Thyroid gland (tissue), 4 donors: Measurements from ENCODE around the gene SLC35F3. TPM values are rescaled to one million over a fixed set of nuclear protein-coding genes. Genes with fewer than 3 reads are reported as not detected.

ENCODE experiments used
- DNase-seq, 2 donors: peaks; one replicate each; pipeline ENCODE4 v3.0.0-alpha.2; 2019
- H3K27ac ChIP-seq, 3 donors: fragments of 200-600 bp; sonication (generic); 1 replicate in 2 of 3; 2 replicates in 1 of 3; pipeline ENCODE4 v1.5.1; 2016 to 2019; ENCODE audit warnings: mild to moderate bottlenecking in 1 of 3, moderate library complexity in 1 of 3
- H3K27me3 ChIP-seq: fragments of 200-600 bp; sonication (generic); one replicate; pipeline ENCODE4 v1.5.1; 2019
- H3K36me3 ChIP-seq, 2 donors: fragments of 200-600 bp; sonication (generic); one replicate each; pipeline ENCODE4 v1.5.1; 2016 to 2019
- H3K4me1 ChIP-seq, 2 donors: fragments of 200-600 bp; sonication (generic); one replicate each; pipeline ENCODE4 v1.5.1; 2017 to 2019
- H3K4me3 ChIP-seq, 3 donors: fragments of 200-600 bp; sonication (generic); replicated peaks in 1 of 3; 1 replicate in 2 of 3; 2 replicates in 1 of 3; pipeline ENCODE4 v1.5.1; 2016; ENCODE audit warnings: mild to moderate bottlenecking in 1 of 3
- H3K9me3 ChIP-seq: fragments of 200-600 bp; sonication (generic); one replicate; pipeline ENCODE4 v1.5.1; 2017
- CTCF ChIP-seq, 6 experiments: fragments of 200-600 bp in 3 of 6; fragments of 450-650 bp in 3 of 6; sonication (generic) in 3 of 6; IDR thresholded peaks; one replicate each; pipeline ENCODE4 v1.5.1; 2016 to 2019; ENCODE audit warnings: antibody characterized with exemption in 6 of 6, mild to moderate bottlenecking in 2 of 6, inconsistent platforms in 1 of 6, moderate library complexity in 1 of 6
- POLR2A ChIP-seq, 2 donors: fragments of 450-650 bp; IDR thresholded peaks; one replicate each; pipeline ENCODE4 v1.6.1; 2017; ENCODE audit warnings: antibody characterized with exemption in 2 of 2, mild to moderate bottlenecking in 2 of 2, moderate library complexity in 1 of 2
- WGBS, 2 donors: methylation state at CpG; one replicate each; pipeline ENCODE4 v1.1.5; 2017; 5-methylcytosine and 5-hydroxymethylcytosine counted together
- intact Hi-C: fragments of 100-400 bp; cut with DNase I; formaldehyde crosslinking; loops from one replicate; pipeline ENCODE4 v1.15.1; 2023
- total RNA-seq, 4 donors: library from RNA; depleted of rRNA; stranded (reverse); fragments of >200 nt; gene quantifications; one replicate each; pipeline ENCODE4 v1.2.3, GENCODE V29; 2016

The SLC35F3 gene
- total RNA-seq, 4 donors from 2014 or later, result 0.89 to 1.9 (median 1.5) TPM; not detected in 1

DNA sequence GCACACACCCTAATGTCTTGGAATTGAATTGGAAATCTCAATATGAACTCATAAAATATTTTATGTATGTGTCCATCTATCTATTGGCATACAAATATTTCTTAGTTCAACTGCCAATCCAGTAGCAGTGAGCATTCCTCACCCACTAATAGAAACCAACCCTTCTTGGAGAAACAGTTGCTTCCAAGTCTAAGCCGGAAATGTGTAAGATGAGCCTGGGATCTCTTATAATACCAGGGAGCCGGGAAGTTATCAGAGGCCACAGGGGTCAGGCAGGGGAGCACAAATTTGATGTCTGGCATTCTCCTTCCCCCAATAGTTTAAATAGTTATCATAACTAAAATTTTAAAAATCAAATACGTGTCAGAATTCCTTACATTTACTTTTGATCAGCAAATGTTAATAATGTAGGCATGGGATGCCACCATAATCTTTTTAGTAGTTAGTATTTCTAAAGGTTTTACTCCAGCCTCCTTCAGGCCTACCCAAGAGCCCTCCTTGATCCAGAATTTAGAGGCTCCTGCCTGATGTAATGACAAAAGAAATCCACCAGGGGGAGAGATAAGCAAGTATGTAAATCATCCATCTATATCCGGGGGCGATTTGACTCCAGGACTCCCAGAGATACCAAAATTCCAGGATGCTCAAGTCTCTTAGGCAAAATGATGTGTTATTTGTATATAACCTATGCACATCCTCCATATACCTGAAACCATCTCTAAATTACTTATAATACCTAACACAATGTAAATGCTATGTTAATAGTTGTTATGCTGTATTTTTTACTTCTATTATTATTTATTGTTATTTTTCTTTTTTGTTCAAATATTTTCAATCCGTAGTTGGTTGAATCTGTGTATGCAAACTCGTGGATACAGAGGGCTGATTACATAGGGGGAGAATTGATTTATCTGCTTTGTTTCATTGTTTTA, 250.1 kb downstream of the SLC35F3 start:
- Histone ChIP-seq H3K4me1 (no peaks in the 10 kb centered on the region), H3K36me3 (no peaks in the 10 kb centered on the region), H3K4me3 (no peak overlapping the region), H3K27me3 (no peaks in the 10 kb centered on the region), H3K9me3 (no peaks in the 10 kb centered on the region), H3K27ac (no peak overlapping the region)
- DNase-seq, result peak; percentile 4 to 9
- 46 to 52% methylated on average over 7 of the region's 7 CpGs for WGBS, 2 donors
- TF ChIP-seq CTCF (IDR thresholded peaks at IDR 0.05) (peak; percentile 52 to 80 (median 65)), POLR2A (IDR thresholded peaks at IDR 0.05) (no peak)
- intact Hi-C loops, result loop anchor here (10.0 kb wide), 1 partner anchor 160 kb away; no protein-coding TSS in a partner anchor

DNA sequence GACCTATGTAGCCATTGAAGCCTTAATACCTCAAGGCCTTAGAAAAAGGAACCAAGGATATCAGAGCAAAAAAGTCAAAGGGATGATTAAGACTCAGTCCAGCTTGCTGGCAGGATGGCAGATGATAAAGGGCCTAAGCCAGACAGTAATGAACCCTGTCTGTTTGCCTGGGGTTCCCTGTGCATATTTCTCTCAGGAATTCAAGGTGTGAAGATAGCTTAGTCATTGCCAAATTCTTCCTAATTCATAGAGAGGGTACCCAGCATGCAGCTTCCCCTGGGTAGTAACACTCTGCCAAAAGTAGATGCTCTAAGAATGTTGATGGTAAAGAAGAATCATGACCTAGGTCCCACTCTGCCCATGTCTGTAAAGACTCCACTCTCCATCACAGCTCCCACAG, 258.2 kb downstream of the SLC35F3 start:
- intact Hi-C loops, result no loop called here
- Histone ChIP-seq H3K27me3 (no peaks in the 10 kb centered on the region), H3K4me1 (no peaks in the 10 kb centered on the region), H3K36me3 (no peaks in the 10 kb centered on the region), H3K9me3 (no peaks in the 10 kb centered on the region), H3K27ac (no peak overlapping the region), H3K4me3 (no peak overlapping the region)
- DNase-seq, result no peak
- no peak for TF ChIP-seq POLR2A (IDR thresholded peaks at IDR 0.05)
- TF ChIP-seq CTCF (IDR thresholded peaks at IDR 0.05), result no peak

DNA sequence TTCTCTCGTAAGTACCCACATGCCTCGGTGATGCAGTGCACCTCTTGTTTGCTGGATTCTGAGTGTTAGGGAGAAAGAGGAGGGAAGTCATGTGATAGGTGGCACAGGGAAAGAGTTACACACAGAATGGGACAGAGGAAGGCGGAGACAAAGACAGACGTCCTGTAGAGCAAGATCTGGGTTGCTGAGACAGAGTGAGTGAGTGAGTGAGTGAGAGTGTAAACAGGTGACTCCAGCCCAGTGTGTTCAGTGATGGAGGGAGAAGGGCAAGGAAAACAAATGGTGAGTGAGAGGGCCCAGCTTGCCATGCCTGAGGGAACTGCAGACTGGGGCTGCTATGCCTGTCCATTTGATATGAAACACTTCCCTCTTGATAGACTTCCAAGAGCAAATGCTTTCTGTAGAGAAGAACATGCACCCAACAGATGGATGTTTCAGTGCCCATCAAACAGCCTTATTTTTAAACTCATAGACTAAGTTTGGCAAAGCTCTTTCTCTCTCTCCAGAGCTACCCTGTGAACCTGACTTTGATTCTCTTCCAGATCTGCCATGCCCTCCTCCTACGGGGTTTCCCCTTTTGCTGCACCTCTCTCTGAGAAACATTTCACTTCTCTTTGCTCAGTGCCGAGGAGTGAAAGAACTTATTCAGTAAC, 258.9 kb downstream of the SLC35F3 start:
- no peaks in the 10 kb centered on the region for H3K9me3 ChIP-seq
- intact Hi-C loops, result no loop called here

GRCh38 chr1:234164098-234164709, 259.7 kb downstream of the SLC35F3 start:
- intact Hi-C loops, result no loop called here
- Histone ChIP-seq H3K9me3 (no peaks in the 10 kb centered on the region), H3K36me3 (no peaks in the 10 kb centered on the region), H3K27me3 (no peaks in the 10 kb centered on the region), H3K27ac (no peak overlapping the region), H3K4me1 (no peaks in the 10 kb centered on the region), H3K4me3 (no peak overlapping the region)
- 71 to 77% methylated on average over 5 of the region's 5 CpGs for WGBS, 2 donors
- no peak for DNase-seq
- no peak for TF ChIP-seq CTCF (IDR thresholded peaks at IDR 0.05)
- no peak for TF ChIP-seq POLR2A (IDR thresholded peaks at IDR 0.05)

More for the DNA sequence above, 258.9 kb downstream of the SLC35F3 start:
- Histone ChIP-seq H3K4me1 (no peaks in the 10 kb centered on the region), H3K27ac (no peak overlapping the region), H3K4me3 (no peak overlapping the region), H3K36me3 (no peaks in the 10 kb centered on the region), H3K27me3 (no peaks in the 10 kb centered on the region)
- TF ChIP-seq POLR2A (IDR thresholded peaks at IDR 0.05) (no peak), CTCF (IDR thresholded peaks at IDR 0.05) (no peak)
- 54 to 56% methylated on average over 6 of the region's 6 CpGs for WGBS, 2 donors
- DNase-seq, result peak; percentile 11 to 12
